ENCODE measurements around the gene AAK1.

The AAK1 gene

DNA sequence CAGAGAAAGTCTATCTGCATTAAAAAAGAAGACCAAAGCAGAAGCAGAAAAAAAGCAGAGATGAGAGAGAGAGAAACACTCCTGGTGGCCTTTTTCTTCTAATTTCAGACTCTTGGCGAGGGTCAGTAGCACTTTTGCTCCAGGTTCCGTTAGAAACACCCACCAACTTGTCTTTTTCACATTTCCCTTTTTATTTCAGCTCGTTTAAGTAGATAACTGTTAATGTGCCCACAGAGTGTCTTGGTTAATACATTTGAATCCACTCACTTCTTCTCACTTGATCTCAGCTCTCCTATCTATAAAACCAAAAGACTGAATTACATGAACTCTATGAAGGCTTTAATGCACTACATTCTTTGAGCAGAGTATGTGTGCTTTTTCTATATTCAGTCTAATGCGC is 63.1 kb downstream of the AAK1 start:
- Histone ChIP-seq H3K27me3 (no peaks in the 10 kb centered on the region), H3K4me1 (peaks cover 0 to 33% (median 24%) of the 10 kb centered on the region in 4 donors), H3K9me3 (no peaks in the 10 kb centered on the region), H3K36me3 (no peaks in the 10 kb centered on the region), H3K27ac (no peak overlapping the region), H3K4me3 (no peak overlapping the region)
- no peak for TF ChIP-seq CTCF (IDR thresholded peaks at IDR 0.05)
- no peak for DNase-seq
- intact Hi-C loops (cut with DNase I; ENCODE audit: low total_unique reads): loop anchor here (10.0 kb wide), 1 partner anchor 54 kb away; no protein-coding TSS in a partner anchor

- peaks cover 0 to 33% (median 24%) of the 10 kb centered on the region in 4 donors for H3K4me1 ChIP-seq
- no peaks in the 10 kb centered on the region for H3K9me3 ChIP-seq
- no peaks in the 10 kb centered on the region for H3K36me3 ChIP-seq
- H3K4me3 ChIP-seq: no peak overlapping the region
- intact Hi-C loops (cut with DNase I; ENCODE audit: low total_unique reads): no loop called here
- H3K27ac ChIP-seq: no peak overlapping the region
- H3K27me3 ChIP-seq: no peaks in the 10 kb centered on the region
- DNase-seq: no peak
- no peak for TF ChIP-seq CTCF (IDR thresholded peaks at IDR 0.05)
Observed at GRCh38 chr2:69579536-69579935, 64.0 kb downstream of the AAK1 start.

GRCh38 chr2:69578198-69578540 is 65.4 kb downstream of the AAK1 start:
- Histone ChIP-seq H3K27ac (no peak overlapping the region), H3K9me3 (no peaks in the 10 kb centered on the region), H3K27me3 (no peaks in the 10 kb centered on the region), H3K4me1 (peaks cover 0 to 34% (median 21%) of the 10 kb centered on the region in 4 donors), H3K4me3 (no peak overlapping the region), H3K36me3 (no peaks in the 10 kb centered on the region)
- no peak for TF ChIP-seq CTCF (IDR thresholded peaks at IDR 0.05)
- intact Hi-C loops (cut with DNase I; ENCODE audit: low total_unique reads): no loop called here
- DNase-seq: no peak

- no peak for DNase-seq
- H3K27me3 ChIP-seq: no peaks in the 10 kb centered on the region
- peaks cover 0 to 34% (median 18%) of the 10 kb centered on the region in 4 donors for H3K4me1 ChIP-seq
- intact Hi-C loops (cut with DNase I; ENCODE audit: low total_unique reads): no loop called here
- no peak overlapping the region for H3K27ac ChIP-seq
- no peaks in the 10 kb centered on the region for H3K9me3 ChIP-seq
- H3K4me3 ChIP-seq: no peak overlapping the region
- no peak for TF ChIP-seq CTCF (IDR thresholded peaks at IDR 0.05)
- no peaks in the 10 kb centered on the region for H3K36me3 ChIP-seq
Observed at GRCh38 chr2:69577467-69578197, 65.9 kb downstream of the AAK1 start.

- DNase-seq: no peak
- H3K4me3 ChIP-seq: no peak overlapping the region
Observed at GRCh38 chr2:69576880-69577279, 66.7 kb downstream of the AAK1 start.

More at GRCh38 chr2:69576880-69577279, 66.7 kb downstream of the AAK1 start:
- H3K27me3 ChIP-seq: no peaks in the 10 kb centered on the region
- no peak for TF ChIP-seq CTCF (IDR thresholded peaks at IDR 0.05)
- H3K9me3 ChIP-seq: no peaks in the 10 kb centered on the region
- H3K4me1 ChIP-seq: peaks cover 0 to 36% (median 15%) of the 10 kb centered on the region in 4 donors
- no peak overlapping the region for H3K27ac ChIP-seq
- H3K36me3 ChIP-seq: no peaks in the 10 kb centered on the region
- intact Hi-C loops (cut with DNase I; ENCODE audit: low total_unique reads): no loop called here

All from tibial artery (tissue), 4 donors.